Osteocyte (in vitro differentiated cells): ENCODE results near the gene ELF5. TPM values are rescaled to one million over a fixed set of nuclear protein-coding genes. Genes with fewer than 3 reads are reported as not detected.

ENCODE experiments used
- DNase-seq: peaks from one replicate; pipeline ENCODE4 v3.0.0; 2021; ENCODE audit warnings: mixed read lengths; ENCODE audit not compliant: unreplicated experiment; ENCODE audit errors: extremely low spot score
- H3K27ac Mint-ChIP-seq: one replicate; pipeline ENCODE4 v1.8.0; 2021; ENCODE audit warnings: mild to moderate bottlenecking, mixed read lengths; ENCODE audit not compliant: unreplicated experiment
- H3K27me3 Mint-ChIP-seq: one replicate; pipeline ENCODE4 v1.8.0; 2021; ENCODE audit warnings: mixed read lengths; ENCODE audit not compliant: unreplicated experiment
- H3K36me3 Mint-ChIP-seq: one replicate; pipeline ENCODE4 v1.8.0; 2021; ENCODE audit warnings: mixed read lengths; ENCODE audit not compliant: unreplicated experiment
- H3K4me1 Mint-ChIP-seq: one replicate; pipeline ENCODE4 v1.8.0; 2021; ENCODE audit warnings: mixed read lengths; ENCODE audit not compliant: unreplicated experiment
- H3K4me3 Mint-ChIP-seq: one replicate; pipeline ENCODE4 v1.8.0; 2021; ENCODE audit warnings: mild to moderate bottlenecking, moderate library complexity, mixed read lengths; ENCODE audit not compliant: unreplicated experiment
- H3K9me3 Mint-ChIP-seq: one replicate; pipeline ENCODE4 v1.8.0; 2021; ENCODE audit warnings: mixed read lengths; ENCODE audit not compliant: unreplicated experiment
- total RNA-seq: library from RNA; stranded (reverse); gene quantifications from 2 replicates; pipeline ENCODE4 v1.2.1, GENCODE V29; 2021
- TF ChIP-seq, protein P1 (sequence below): fragments of 200-600 bp; sonication (generic); IDR thresholded peaks from 2 replicates; pipeline ENCODE4 v1.5.0; 2021; ENCODE audit warnings: antibody characterized with exemption, mild to moderate bottlenecking, moderate library complexity

ELF5 gene
- total RNA-seq, 1 donor from 2014 or later: not detected

DNA sequence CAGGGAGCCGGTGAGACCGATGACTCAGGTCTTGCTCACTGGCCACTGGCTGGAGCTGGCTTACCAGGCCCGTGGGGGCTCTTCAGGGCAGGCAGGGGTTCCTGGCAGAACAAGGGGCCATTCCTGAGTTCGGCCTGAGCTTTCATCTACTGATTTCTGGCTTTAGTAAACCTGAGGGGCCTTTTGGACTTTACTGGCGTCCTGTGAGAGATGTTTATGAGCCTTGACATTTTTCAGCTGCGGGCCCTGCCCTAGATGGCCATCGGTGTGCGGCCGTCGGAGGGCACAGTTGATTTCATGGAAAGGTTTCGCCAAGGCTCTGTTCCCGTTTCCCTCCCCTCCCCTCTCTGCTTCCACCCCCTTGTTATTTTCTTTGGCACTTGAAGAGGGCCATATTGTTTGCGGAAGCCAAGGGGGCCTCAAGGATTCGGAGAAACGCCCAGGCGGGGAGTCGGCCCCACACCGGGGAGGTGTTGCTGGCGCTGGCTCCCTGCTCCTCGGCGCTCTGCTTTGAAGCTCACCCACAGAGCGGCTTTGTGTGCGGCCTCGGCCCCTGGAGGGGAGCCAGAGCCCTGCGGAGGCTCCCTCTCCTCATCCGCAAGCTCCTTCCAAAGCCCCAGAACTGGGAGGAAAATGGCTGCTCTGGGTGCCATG lies 17.7 kb downstream of the ELF5 start:
- H3K4me1 Mint-ChIP-seq: no peaks in the 10 kb centered on the region
- TF ChIP-seq, protein P1, sequence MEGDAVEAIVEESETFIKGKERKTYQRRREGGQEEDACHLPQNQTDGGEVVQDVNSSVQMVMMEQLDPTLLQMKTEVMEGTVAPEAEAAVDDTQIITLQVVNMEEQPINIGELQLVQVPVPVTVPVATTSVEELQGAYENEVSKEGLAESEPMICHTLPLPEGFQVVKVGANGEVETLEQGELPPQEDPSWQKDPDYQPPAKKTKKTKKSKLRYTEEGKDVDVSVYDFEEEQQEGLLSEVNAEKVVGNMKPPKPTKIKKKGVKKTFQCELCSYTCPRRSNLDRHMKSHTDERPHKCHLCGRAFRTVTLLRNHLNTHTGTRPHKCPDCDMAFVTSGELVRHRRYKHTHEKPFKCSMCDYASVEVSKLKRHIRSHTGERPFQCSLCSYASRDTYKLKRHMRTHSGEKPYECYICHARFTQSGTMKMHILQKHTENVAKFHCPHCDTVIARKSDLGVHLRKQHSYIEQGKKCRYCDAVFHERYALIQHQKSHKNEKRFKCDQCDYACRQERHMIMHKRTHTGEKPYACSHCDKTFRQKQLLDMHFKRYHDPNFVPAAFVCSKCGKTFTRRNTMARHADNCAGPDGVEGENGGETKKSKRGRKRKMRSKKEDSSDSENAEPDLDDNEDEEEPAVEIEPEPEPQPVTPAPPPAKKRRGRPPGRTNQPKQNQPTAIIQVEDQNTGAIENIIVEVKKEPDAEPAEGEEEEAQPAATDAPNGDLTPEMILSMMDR: no peak
- peaks cover 26% of the 10 kb centered on the region for H3K27me3 Mint-ChIP-seq
- no peaks in the 10 kb centered on the region for H3K9me3 Mint-ChIP-seq
- no peaks in the 10 kb centered on the region for H3K36me3 Mint-ChIP-seq
- H3K27ac Mint-ChIP-seq: no peak overlapping the region
- no peak overlapping the region for H3K4me3 Mint-ChIP-seq
- no peak for DNase-seq

DNA sequence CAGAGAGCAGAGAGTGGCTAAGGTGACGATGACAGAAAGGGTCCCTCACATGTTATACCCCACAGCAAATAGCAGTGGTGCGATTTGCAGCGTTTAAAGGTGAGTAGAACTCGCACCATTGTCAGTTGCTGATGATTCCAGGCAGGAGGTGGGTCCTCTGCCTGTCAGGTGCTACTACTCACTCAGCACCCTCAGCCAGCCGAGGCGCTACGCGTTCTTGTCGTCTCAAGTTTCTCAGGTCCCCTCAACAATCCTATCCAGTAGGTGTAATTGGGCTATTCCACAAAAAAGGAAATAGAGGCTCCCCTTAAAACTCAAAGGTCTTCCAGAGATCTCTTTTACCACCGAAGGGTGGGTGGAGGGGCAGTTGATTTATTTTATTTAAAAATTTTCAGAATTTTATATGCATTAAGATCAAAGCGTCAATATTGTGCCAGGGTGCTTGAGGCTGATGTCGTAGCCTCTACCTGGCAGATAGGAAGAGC lies 18.3 kb downstream of the ELF5 start:
- Mint-ChIP-seq H3K36me3 (no peaks in the 10 kb centered on the region), H3K4me1 (no peaks in the 10 kb centered on the region), H3K4me3 (no peak overlapping the region), H3K27me3 (peaks cover 29% of the 10 kb centered on the region), H3K9me3 (no peaks in the 10 kb centered on the region), H3K27ac (no peak overlapping the region)
- no peak for DNase-seq
- TF ChIP-seq, protein P1: no peak

DNA sequence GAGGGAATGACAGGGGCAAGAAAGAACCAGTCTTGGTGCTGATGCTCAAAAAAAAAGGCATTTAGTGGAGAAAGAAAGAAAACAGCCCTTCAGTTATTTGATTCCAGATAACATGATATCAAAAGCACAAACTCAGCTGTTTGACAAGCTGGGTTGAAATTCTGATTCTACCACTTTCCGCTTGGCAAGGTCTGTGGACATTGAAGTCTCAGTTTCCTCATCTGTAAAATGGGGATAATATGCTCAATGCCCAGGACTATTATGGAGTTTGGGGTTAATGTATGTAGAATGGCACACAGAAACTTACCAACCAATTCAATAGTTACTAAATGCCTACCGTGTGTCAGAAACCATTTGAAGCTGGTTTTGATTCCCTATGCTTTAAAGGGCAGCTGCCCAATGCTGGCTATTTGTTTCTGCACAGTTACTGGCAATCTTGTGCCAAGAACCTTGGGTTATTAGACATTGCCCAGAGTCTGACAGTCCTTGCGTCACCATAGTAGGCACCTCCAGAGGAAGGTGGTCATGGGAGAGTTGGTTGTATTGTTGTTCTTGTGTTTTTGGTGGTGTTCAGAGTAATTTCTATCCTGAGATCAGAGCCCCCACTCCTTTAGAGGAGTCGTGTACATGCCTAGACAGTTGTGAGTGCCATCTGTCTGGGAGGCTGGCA lies 19.5 kb downstream of the ELF5 start:
- no peak for DNase-seq
- TF ChIP-seq, protein P1: no peak
- no peaks in the 10 kb centered on the region for H3K4me1 Mint-ChIP-seq
- no peak overlapping the region for H3K27ac Mint-ChIP-seq
- peaks cover 23% of the 10 kb centered on the region for H3K27me3 Mint-ChIP-seq
- no peaks in the 10 kb centered on the region for H3K36me3 Mint-ChIP-seq
- H3K4me3 Mint-ChIP-seq: no peak overlapping the region
- H3K9me3 Mint-ChIP-seq: no peaks in the 10 kb centered on the region

DNA sequence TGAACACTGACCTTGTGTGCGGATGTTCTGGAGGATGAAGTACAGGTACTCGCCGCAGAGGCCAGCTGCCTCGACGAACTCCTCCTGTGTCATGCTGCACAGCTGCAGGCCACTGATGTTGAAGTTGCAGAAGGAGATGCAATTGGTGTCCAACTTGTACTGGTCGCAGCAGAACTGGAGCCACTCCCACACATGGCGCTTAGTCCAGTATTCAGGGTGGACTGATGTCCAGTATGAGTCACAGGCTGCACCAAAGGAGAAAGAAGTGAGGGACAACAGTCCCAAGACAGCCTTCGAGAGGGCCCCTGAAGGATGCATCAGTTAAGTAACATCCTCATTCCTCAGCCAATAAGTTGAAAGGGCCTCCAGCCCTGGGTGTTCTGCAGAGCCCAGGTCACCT lies 20.1 kb downstream of the ELF5 start:
- Mint-ChIP-seq H3K4me1 (no peaks in the 10 kb centered on the region), H3K27me3 (peaks cover 23% of the 10 kb centered on the region), H3K9me3 (no peaks in the 10 kb centered on the region), H3K36me3 (no peaks in the 10 kb centered on the region), H3K4me3 (no peak overlapping the region), H3K27ac (no peak overlapping the region)
- DNase-seq: no peak
- TF ChIP-seq, protein P1: no peak

DNA sequence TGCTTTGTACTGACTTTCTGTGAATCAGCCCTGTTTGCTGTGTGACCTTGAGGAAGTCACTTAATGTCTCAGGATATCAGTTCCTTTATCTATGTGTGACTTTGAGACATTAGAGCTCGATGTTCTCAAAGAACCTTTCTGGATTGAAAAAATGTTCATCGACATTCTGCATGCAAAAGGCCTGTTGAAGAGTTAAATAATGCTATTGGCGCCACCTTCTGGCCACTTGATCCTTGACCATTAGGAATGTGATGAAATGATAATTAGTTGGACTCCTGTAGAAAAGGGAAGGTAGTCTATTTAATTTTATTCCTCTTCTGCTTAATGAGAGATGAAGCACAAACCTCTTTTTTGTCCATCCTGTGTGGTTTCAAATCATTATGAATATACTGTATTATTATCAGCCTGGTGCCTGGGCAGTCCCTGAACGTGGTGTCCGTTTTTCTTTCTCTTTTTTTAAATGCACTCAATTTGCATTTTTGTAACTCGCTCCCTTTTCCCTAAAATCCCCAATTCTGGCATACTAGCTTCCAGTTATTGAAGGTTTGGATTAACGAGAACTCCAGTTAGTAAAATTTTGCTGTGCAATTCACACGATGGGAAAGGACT lies 20.7 kb downstream of the ELF5 start:
- DNase-seq: no peak
- H3K4me1 Mint-ChIP-seq: no peaks in the 10 kb centered on the region
- H3K36me3 Mint-ChIP-seq: no peaks in the 10 kb centered on the region
- no peak overlapping the region for H3K27ac Mint-ChIP-seq
- H3K9me3 Mint-ChIP-seq: no peaks in the 10 kb centered on the region
- TF ChIP-seq, protein P1: peak; percentile 77
- peaks cover 26% of the 10 kb centered on the region for H3K27me3 Mint-ChIP-seq
- H3K4me3 Mint-ChIP-seq: no peak overlapping the region
